Mesenteric fat pad (tissue), 1 donor: Measurements from ENCODE around the gene FREM3. TPM values are rescaled to one million over a fixed set of nuclear protein-coding genes. Genes with fewer than 3 reads are reported as not detected.

Experiments
- total RNA-seq: library from RNA; stranded (reverse); fragmentation: NEBNext Ultra II Directional; extraction: Animal tissue kit (Norgen Biotek cat#: 25700); gene quantifications from one replicate; pipeline ENCODE4 v1.2.1, GENCODE V29; 2021
- donor health status: DM: yes; HTN: yes; CAD: no.

The FREM3 gene
- total RNA-seq, 1 donor from 2014 or later = not detected

Other genes with a start within 250 kb of the FREM3 start
- 31.0 TPM for gene SMARCA5, start 187.0 kb downstream of the FREM3 start, total RNA-seq
- gene GYPE, start 204.9 kb upstream of the FREM3 start, total RNA-seq = 1.7 TPM